HG02798 (cell line): Measurements from ENCODE around the gene SOWAHB.

Experiments
- ATAC-seq: cut with Tn5 transposase; IDR thresholded peaks from one replicate; pipeline ENCODE4 v1.9.1; 2021; ENCODE audit warnings: mild to moderate bottlenecking; ENCODE audit not compliant: unreplicated experiment, poor library complexity

Gene SOWAHB

DNA sequence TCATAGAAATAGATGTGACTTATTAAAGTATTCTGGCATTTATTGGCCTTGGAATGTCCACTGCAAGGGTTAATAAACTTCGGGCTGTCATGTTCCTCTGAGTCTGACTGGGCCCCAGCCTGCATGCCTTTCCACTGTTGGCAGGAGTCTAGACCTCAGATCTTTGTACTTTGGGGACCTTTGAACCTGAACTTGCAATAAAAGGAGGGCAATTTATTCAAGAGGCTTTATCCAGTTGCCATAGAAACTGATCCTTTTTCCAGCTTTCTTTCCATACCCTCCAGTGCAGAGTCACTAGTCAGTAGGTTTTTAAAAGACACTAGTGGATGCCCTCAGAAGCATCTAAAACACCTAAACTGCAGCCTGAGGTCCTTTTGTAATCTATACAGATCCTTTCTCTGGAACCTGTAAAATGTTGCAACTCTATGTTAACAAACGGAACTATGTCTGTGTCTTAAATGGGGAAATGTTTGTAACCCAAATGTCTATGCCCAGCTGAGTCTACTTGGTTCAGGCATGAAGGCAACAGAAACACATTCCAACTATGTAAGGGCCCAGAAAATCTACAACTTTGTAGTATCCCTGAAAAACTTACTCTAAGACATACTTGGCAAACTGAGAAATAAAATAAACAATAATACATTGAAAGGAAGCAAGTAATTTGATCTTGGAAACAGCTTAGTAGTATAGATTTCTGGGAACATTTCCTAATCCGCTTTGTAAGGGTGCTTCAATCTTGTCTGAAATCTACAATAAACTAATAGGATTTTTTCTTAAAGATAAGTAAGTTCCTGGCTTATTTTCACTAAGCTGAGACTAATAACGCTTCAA lies 41.5 kb downstream of the SOWAHB start:
- no peak for ATAC-seq

DNA sequence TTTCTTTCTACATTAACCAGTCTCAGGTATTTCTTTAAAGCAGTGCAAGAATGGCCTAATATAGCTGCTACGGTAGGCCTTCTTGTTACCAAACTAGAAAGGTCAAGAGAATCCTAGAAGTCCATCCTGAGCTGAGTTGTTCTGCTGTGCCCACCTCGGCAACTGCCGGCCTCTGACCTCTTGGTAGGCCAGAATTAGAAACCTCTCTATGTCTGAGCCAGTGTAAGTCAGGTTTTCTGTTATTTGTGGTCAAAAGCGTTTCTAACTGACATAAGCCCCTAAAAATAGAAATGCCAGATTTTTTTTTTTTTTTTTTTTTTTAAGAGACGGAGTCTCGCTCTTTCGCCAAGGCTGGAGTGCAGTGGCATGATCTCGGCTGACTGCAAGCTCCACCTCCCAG lies 43.1 kb downstream of the SOWAHB start:
- peak; percentile 89 for ATAC-seq

DNA sequence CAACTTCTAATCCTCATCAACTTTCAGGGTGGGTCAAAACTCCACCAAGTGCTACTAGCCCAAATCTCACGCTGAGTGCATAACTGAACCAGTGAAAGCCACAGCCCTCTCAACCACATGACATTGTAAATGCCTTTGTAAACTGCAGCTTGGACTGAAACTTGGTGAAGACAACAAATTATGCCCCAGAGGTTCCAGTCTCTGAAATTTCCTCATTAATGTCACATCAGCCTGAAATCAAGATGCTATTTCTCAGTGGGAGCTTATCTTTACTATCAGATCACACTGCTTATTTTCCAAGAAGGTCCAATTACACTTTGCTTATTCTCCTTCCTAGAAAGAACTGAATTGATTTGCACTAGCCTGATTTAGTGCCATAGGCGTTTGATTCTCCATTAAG lies 46.6 kb downstream of the SOWAHB start:
- no peak for ATAC-seq

DNA sequence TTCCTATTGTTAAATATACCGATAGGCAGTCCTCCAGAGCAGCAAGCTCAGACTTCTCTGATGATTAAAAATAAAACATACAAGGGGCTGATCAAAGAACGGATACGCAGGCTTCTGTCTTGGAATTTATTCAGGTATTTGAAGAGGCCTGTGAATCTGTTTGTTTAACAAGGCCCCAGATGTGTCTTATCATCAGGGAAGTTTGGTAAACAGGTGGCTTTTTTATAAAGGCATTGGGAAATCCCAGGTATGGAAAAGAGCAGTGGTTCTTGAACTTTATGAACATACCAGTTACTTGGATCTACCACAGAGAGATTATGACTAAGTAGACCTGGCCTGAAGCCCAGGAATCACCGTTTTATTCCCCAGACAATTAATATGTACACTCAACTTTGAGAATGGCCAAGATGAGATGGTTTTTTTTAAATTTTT lies 47.9 kb downstream of the SOWAHB start:
- ATAC-seq = no peak
